CMK (cell line): Measurements from ENCODE around the gene ANKRD2.
"Not testable (repeated sequence)": the region's sequence is repeated elsewhere in the genome, so short reads cannot be mapped to it uniquely, and the experiment has no call there.

Experiments used
- DNase-seq: peaks from one replicate; pipeline ENCODE4 v3.0.0-alpha.2; 2010; ENCODE audit warnings: low read depth

The ANKRD2 gene

DNA sequence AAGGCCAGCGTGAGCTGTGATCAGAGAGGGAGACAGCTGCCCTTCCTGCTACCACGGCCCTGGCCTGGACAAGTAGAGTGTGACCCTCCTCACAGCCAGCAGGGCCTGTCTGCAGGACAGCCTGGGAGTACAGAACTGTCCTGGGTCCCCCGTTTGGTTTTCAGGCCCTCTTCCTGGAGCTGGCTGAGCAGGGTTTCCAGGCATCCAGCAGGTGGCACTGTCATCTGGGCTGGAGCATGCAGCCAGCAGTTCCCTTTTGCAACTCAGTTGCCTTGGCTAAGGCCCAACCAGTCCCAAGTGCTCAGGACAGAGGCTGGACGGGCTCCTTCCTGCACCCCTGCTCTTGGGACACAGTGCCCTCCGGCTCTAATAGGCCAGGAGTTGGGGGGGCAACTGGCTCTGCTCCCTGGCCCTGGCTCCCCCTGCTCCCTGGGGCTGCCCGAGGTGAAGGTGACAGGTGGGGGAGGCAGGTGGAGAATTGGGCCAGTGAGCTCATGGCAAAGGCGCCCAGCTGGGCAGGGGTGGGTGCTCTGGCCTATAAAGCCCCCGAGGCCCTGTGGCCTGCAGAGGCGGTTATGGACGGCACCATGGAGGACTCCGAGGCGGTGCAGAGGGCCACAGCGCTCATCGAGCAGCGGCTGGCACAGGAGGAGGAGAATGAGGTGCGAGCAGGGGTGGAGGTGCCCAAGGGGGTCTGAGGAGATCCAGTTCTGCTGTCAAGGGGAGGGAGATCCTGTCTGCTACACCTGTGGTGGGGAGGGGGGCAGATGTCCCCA, at the start of gene ANKRD2:
Gene ANKRD2 (plus strand): TSS at position 566 of the 776 bp plus-strand sequence. CDS start 10 bp downstream, at position 576.
- DNase-seq = peak; percentile 60

DNA sequence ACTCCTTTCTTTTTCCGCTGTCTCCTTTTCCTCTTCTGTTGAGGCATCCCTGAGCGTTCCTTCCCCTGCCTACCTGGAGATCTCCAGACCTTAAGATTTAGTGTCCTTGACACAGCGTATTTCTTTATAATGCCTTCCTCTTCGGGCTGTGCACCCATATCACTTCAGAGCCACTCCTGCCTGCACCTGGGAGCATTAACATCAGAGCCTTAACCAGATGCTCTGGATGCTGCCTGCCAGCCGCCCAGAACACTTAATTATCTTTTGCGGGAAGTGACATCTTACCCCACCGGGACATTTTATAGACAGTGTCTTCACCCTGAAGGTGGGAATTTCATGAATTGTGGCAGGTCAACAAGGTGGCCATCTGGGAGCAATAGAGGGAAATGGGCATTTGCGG, 49.6 kb upstream of the ANKRD2 start:
- no peak for DNase-seq

- no peak for DNase-seq
Observed at GRCh38 chr10:97525086-97525485, 47.5 kb upstream of the ANKRD2 start.

- no peak for DNase-seq
Observed at GRCh38 chr10:97525683-97526110, 46.9 kb upstream of the ANKRD2 start.

- DNase-seq = not testable (repeated sequence)
Observed at GRCh38 chr10:97528876-97529275, 43.7 kb upstream of the ANKRD2 start.

- DNase-seq = no peak
Observed at GRCh38 chr10:97529685-97530465, 42.7 kb upstream of the ANKRD2 start.

DNA sequence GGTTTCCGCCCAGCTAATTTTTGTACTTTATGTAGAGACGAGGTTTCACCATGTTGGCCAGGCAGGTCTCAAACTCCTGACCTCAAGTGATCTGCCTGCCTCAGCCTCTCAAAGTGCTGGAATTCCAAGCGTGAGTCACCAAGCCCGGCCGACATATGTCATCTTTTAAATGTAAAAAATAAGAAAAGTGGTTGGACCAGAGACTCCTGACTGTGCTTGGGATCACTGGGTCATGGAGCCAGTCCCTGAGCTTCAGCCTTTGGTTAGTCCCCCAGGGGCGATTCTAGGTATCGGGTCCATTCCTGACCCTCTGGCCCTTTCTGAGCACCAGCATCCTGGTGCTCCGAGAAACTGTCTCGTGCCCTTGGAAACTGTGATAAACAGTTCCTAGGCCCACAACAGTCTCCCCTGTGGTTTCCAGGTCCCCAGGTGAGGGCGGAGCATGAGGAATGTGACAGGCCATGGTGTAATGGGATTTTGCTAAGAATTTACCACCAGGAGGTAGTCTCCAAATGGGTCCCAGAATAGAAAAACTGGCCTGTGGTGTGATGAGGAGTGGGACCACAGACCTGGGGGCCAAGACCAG, 41.1 kb upstream of the ANKRD2 start:
- no peak for DNase-seq

- DNase-seq = no peak
Observed at GRCh38 chr10:97532935-97533671, 39.5 kb upstream of the ANKRD2 start.

- DNase-seq = no peak
Observed at GRCh38 chr10:97533888-97534287, 38.7 kb upstream of the ANKRD2 start.

DNA sequence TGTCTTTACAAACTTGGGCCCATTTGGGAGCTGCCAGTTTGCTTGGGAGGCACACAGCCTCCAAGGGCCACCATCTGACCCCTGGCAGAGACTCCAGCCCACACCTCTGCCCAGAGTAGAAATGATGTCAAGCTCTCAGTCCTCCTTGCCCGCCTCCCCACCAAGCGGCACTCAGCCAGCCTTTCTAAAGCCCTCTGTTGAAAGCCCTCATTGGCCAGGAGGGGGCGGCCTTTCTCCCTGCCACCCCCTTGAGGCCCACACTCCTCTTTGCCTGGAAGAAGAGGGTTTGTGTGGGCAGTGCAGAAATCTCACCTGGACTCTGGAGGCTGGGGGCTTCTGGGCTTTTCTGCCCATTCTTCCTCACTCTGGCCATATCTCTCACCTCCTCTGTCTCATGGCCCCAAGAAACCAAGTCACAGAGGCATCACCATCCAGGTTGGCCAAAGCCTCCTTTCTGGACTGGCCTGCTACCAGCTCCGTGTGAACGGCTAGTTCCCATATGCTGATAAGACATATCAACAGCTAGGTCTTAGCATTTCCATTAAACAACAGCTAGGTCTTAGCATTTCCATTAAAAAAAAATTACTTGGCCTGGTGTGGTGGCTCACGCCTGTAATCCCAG, 37.7 kb upstream of the ANKRD2 start:
- DNase-seq = no peak

DNA sequence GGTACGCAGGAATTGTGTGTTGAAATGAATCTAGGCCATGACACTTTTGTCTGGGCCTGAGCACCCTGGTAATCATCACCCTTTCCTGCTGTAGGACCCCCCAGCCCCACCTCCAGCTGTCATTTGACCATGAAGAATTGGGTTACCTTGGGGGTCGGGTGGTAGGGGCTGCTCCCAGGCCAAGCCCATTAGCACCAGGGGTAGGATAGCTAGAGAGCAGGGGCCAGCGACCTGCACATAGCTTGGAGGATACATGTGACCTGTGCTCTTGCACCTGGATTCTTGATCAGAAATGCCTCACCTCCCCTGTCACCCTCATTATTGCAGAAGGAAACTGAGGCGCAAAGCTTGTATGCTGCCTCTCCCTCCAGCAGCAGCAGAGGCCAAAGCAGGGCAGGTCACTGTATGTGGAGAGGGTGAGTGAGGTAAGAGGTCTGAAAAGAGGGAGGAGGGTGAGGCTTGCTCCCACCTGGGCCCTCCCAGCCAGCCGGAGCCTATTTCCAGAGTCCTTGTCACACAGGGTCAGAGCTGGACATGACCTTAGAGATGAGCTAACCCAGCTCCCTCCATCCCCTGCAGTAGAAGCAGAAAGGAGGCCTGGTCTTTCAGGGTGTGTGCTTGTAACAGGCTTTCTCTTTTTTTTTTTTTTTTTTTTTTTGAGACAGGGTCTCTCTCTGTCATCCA, 35.3 kb upstream of the ANKRD2 start:
- no peak for DNase-seq

DNA sequence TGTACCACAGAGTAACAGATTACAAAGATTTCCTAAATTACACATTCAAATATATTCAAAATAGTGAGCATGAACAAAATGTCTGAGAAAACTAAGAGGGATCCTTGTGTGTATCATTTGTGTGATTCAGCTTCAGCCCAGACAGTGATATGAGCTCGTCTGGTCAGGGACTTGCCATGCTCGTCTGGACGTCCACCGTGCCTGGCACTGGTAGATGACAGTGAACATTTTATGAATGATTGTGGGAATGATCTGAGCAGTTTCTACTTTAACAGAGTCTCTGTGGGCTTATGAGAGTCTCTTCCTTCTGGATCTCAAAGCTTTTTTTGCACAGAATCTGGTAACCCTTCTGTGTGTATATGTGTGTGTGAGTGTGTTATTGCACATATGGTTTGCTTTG, 34.2 kb upstream of the ANKRD2 start:
- no peak for DNase-seq

GRCh38 chr10:97538839-97539238, 33.7 kb upstream of the ANKRD2 start:
- no peak for DNase-seq

DNA sequence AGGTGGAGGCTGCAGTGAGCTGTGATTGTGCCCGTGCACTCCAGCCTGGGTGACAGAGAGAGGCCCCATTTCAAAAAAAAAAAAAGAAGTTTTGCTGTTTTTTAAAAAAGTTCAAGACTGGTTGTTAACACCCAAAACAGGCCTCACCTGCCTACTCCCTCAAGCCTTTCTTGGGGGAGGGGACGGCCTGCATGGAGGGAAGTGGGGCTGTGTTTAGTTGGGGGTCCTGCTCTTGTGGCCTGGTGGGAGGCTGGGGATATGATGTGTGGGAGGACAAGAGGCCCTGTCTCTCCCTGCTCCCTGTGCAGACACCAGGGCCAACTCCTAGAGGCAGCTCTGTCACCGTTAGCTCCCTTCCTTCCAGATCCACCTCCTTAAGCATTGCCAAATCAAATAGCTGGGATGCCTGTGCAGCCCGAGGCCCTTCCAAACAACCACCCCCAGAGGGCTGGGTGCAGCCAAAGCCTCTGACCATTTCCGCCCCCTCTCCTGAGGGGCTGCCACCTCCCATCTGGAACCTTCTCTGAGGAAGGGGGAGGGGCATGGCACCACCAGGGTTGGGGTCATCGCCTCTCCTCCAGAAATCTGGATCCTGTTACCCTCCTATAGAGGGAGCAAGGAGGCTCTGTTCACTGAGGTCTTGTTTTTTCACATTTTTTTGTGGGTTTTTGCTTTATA, 32.9 kb upstream of the ANKRD2 start:
- no peak for DNase-seq

- DNase-seq = no peak
Observed at GRCh38 chr10:97540669-97541500, 31.7 kb upstream of the ANKRD2 start.

DNA sequence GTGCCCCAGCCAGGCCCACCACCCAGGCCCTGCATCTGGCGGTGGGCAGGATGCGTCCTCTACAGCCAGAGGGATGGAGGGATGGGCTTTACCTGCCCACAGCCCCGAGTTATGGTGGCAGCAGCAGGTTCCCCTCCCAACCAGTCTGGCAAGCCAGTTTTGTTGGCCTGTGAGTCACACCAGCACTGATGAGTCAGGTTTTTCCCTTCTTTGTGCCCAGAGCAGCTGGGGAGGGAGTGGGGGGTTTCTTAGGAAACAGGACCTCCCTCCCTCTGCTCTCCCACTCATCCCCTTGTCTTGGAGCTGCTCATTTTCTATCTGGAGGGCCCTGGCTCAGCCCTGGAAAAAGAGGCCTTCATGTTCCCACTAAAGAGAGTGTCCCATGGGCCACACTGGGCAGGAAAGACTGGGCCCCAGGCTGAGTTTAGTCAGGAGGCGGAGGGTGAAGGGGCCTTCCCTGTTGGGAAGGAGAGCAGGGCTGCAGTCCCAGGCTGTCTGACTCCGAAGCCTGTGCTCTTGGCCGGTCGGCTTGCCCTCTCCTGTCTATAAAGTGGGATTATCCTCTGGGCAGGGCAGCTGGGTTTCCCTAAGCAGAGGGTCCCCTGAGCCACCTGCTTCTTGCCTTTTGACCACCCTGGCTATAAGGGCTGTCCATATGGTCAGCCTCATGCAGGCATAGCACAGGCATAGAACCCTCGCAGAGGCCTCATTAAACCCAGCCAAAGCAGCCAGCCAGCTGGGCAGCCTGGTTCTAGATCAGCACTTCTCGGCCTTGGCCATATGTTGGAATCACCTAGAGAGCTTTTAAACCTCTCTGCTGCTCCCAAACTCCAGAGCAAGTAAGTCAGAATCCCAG, 30.2 kb upstream of the ANKRD2 start:
- no peak for DNase-seq

DNA sequence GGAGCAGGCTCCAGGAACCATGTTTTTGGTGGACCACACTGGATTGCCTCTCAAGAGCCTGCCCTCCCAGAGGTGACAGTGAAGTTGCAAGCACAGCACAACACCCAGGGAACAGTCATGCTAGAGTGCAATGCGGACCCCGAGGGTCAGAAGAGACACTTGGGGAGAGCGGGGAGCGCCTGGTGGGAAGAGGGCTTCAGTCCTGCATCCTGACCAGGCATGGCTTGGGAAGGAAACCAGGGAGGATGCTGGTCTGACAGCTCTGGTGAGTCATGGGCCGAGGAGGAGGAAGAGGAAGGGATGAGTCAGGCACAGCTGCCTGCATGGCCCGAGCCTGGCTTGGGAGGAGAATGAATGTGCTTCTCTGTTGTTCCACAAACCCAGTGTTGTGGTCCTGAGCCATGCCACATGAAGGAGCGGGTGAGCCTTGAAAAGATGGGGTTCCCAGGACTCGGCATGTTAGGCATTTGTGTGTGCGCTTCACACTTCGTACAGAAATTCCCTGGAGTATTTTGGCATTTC, 29.5 kb upstream of the ANKRD2 start:
- peak; percentile 11 for DNase-seq

DNA sequence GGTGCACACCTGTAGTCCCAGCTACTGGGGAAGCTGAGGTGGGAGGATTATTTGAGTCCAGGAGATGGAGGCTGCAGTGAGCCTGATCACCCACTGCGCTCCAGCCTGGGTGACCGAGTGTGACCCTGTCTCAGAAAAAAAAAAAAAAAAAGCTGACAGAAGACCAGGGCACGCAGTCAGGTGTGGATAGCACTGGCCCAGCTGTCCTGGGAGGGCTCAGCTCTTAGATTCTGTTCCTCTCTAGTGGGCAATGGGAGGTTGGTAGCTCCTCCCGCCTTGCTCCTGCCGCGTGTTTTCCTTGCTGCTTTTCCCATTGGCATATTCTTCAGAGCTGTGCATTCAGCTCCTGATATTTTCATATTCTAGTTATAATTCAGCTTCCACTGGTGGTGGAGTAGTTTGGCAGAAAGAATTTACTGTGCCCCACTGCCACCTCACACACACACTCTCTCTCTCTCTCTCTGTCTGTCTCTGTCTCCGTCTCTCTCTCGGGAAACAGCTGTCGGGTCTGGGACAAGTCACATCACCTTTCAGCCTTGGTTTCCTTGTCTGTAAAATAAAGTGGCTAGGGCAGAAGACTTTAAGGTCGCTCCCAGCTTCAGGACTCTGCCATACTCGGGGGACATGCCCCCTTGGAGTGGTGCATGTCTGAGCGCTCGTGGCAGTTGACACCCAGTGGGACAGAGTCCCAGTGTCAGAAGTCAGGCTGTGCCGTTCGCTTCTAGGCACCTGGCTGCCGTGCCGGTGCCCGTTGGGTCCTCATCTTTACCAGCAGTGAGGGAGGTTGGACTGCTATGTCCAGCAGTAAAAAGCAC, 25.9 kb upstream of the ANKRD2 start:
- no peak for DNase-seq
